ENCODE measurements around the gene TCERG1L.

Gene TCERG1L

DNA sequence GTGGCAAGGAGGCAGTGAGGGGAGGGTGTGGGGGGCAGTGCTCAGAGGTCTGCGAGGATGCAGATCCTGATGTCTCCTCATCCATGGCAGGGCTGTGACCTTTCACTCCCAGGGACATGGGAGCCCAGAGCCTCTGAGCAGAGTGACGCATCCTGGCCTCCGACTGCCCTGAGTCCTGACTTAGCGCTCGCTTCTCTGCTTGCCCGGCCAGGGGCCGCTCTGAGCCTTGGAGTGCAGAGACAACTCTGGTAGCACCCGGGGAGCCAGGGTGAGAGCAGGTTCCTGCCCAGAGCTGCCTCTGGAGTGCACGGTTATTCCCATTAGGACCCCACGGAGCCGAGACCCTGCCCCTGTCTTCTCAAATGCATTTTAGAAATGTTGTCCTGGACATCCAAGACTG lies 188.0 kb downstream of the TCERG1L start:
- no peak for DNase-seq (ENCODE audit: low read depth)

GRCh38 chr10:131121511-131122035 lies 189.9 kb downstream of the TCERG1L start:
- DNase-seq (ENCODE audit: low read depth), result no peak

GRCh38 chr10:131119626-131120355 lies 191.7 kb downstream of the TCERG1L start:
- DNase-seq (ENCODE audit: low read depth), result no peak

DNA sequence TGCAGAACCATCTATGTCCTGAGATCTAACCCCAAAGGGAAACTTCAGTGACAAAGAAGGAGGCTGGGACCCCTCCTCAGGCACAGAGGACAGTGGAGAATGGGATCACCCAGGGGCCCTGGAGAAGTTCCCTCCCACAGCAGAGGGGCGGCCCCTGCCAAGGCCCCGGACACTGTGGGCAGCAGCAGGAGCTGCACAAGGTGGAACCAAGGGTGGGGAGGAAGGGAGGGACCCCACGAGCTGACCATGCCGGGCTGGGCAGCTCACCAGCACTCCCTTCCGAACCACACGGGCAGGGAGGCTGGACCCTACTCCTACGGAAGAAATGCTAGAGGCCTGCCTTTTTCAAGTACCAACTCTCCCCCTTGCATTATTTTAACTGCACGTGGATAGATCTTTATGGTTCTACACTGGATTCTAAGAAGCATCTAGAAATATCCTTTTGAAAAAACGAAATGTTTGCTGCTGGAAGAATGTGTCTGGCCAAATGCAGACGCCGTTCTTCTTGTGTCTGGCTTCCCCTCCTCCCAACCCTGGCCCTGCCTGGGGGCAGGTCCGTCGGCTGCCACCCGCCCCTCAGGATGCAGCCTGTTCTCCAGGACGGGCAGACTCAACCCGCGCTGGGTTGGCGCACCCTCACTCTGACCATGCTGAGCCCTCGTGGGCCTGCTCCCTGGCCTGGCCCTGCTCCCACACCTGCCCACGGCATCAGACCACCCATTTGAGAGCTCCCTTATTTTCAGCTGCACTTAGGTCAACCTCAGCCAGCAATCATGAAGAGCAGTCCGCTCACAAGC lies 193.9 kb downstream of the TCERG1L start:
- no peak for DNase-seq (ENCODE audit: low read depth)

DNA sequence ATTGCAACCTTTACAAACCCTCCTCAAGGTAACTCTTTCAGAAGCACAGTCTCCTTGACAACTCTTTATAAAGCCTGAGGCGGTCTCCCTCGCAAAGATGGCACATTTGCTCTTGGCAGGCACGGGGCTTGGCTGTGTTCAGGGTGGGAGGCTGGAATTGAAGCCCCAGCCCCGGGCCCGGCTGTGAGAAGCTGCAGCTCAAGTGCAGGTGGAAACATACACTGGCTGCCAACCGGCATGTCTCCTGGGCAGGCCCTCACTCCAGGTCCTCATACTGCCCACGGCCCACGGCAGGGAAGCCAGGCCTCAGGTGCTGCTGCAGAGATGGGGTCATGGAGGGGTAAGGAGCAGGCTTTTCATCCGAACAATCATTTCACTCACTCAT lies 194.5 kb downstream of the TCERG1L start:
- DNase-seq (ENCODE audit: low read depth), result no peak

DNA sequence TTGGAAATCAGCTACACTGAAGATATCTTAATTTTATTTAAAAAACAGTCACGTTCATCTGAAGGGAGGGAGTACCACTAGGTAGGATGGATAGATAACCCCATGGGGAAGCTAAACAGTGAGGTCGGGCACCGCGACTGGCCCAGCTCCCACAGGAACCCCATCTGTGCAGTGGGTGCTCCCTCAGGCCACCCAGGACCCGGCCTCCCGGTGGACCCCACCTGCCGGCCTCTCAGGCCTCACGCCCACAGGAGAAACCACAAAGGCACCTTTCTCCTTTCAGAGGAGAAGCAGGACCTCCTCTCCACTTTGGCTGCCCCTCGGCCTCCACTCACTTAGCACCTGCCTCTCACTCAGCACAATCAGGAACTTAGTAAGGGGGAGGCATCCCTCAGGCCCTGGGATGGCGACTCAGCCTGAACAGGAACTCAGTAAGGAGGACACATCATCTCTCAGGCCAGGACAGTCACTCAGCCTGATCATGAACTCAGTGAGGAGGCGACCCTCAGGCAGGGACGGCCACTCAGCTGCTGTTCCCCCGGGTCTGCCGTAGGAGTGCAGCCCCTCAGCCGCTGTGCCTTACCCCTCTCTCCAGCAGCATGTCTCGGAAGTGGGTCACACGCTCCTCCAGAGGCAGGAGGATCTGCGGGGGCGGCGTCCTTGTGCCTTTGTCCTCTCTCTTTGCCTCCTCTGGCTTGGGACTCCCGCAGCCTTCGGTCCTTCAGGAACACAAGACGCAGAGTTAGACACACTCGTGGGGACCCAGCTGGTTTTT lies 195.1 kb downstream of the TCERG1L start:
- no peak for DNase-seq (ENCODE audit: low read depth)

DNA sequence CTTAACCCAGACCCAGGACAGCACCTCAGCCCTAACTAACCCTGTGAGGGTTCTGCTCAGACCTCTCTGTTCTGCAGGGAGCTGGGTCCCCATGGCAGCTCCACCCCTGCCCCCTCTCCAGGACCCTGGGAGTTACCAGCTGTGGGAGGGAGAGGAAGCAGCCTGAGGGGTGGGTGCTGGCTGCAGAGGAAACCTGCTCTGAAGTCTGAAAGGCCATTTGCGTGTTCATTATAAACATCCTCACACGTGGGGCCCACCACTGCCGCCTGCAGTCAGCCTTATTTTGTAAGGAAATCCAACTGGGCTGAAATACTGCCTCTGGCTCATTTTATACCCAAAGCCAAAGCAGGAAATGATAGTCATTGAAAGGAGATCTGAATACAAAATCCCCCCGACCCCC lies 195.7 kb downstream of the TCERG1L start:
- DNase-seq (ENCODE audit: low read depth), result no peak

- DNase-seq (ENCODE audit: low read depth), result no peak
Measured at GRCh38 chr10:131115321-131115720, 196.2 kb downstream of the TCERG1L start.

DNA sequence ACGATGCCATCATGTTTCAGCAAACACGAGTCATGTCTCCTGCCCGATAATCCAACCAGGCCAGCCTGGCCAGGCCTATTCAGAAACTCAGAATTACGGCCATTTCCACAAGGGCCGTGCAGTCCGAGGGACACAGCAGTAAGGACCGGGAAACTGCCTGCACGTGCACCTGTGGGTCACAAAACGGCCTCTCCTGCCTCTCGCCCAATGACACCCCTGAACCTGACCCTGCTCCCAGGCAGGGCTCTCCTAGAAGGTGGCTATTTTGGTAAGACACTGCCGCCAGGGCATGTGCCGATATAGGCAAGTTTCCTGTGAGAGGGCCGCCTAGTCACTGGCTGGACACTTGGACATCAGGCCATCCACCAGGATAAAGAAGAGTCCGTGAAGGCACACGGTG lies 196.7 kb downstream of the TCERG1L start:
- DNase-seq (ENCODE audit: low read depth), result no peak

DNA sequence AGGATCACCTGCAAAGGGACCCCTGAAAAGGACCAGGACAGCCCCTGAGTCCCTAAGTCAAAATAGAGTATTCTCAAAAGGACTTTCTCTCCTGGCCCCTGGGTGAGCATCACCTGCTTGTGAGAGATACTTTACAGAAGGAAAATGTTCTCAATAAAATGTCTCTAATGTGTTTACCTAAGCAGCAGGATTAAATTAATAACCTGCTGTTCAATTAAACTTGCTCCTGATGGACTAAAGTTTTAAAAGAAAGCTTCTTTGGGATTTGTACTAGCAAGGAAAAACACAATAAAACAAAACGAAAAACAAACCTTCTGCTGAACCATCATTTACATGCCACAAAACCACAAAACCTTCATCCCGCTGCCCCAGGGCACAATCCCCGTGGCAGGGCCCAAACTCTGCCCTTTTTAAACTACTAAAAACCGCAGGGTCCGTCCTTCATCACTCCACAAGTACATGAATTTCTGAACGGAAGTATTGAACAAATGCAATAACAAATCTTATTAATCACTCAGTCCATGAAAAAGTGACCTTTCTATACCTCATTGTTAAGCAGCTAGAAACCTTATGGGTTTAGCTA lies 197.7 kb downstream of the TCERG1L start:
- DNase-seq (ENCODE audit: low read depth), result no peak

DNA sequence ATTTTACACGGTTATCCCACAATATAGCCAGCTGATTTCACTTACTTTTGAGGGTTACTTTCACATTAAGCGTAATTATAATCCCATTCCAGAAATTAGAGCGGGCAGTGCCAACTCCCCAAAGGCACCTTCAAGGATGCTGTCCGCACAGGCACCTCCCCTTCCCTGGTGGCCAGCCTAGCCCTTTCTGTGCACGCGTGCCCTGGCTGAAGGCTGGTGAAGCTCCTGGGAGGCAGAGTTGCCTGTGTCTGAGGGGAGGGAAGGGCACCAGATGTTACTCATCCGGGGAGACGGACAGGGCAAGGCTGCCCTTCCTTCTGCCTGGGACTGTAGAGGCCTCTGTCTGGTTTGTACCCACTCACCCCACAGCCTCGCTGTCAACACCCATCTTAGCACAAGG lies 198.4 kb downstream of the TCERG1L start:
- DNase-seq (ENCODE audit: low read depth), result no peak

DNA sequence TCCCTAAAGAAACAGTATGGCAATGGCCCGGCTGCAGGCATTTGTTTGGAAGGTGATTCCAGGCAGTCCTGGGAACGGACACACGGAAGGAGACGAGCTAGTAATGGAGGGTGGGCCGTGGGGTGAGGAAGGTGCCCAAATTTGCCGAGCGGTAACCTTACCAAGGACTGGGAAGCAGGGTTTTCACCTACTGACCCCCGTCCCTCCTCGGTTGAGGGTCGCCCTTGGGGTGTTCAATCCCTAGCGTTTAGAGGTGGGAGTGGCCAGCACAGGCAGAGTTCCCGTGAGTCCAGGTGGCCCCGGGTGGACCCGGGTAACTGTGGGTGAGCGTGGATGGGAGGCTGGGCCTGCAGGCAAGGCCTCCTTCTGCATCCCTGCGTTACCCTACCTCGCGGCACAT lies 198.8 kb downstream of the TCERG1L start:
- no peak for DNase-seq (ENCODE audit: low read depth)

- no peak for DNase-seq (ENCODE audit: low read depth)
Measured at GRCh38 chr10:131111471-131112080, 199.9 kb downstream of the TCERG1L start.

- DNase-seq (ENCODE audit: low read depth), result no peak
Measured at GRCh38 chr10:131111007-131111406, 200.5 kb downstream of the TCERG1L start.

- no peak for DNase-seq (ENCODE audit: low read depth)
Measured at GRCh38 chr10:131110241-131110783, 201.2 kb downstream of the TCERG1L start.

- no peak for DNase-seq (ENCODE audit: low read depth)
Measured at GRCh38 chr10:131109726-131110125, 201.8 kb downstream of the TCERG1L start.

DNA sequence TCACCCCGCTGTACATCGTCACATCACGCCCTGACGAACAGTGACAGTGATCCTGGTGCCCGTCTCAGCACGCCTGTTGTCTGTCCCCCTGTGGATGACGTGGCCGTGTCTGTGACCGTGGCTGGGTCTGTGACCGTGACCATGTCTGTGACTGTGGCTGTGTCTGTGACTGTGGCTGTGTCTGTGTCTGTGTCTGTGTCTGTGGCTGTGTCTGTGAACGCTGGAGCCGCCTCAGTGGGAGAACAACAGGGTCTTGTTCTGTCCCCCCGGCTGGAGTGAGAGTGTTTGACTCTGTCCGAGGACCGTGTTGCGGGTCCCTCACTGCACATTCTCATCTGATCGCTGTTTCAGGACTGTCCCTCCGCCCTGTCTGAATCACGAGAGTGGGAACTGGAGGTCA lies 202.2 kb downstream of the TCERG1L start:
- no peak for DNase-seq (ENCODE audit: low read depth)

DNA sequence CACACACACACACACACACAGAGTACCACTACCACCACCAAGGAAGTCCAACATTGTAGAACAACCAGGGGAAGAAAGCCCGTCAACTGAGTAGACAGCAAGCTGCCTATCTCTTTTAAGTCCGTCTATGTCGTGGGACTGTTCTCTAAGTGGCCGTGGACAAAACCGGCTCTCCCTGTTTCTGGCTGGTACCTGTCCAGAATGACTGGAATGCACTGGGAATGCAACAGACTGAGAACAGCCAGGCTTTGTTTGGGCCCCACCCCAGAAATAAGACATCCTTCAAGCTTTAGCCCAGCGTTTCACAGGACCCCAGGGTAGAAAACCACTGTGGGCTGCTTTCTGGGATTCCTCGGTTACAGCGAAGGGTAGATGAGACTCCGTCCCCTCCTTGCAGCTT lies 203.6 kb downstream of the TCERG1L start:
- DNase-seq (ENCODE audit: low read depth), result no peak

DNA sequence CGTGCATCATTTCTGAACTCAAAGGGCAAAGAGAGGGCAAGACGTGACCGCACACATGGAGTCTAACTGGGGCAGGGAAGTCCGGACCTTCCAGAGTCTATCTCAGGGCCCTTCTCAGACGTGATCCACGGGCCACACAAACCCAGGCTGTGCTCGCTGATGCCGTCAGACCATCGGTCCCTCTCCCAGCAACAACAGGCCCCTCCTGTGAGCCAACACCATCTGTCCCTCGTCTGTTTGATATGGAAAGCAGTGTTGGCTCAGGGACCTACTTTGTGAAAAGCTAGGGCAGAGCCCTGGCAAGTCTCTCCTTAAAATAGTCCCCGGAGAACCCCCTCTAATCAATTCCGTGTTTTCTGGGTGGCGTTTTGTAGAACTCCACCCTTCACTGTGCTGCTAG lies 208.8 kb downstream of the TCERG1L start:
- DNase-seq (ENCODE audit: low read depth), result no peak

- no peak for DNase-seq (ENCODE audit: low read depth)
Measured at GRCh38 chr10:131102147-131102546, 209.4 kb downstream of the TCERG1L start.

Data from amniotic epithelial cell (primary cell).